ENCODE measurements around the gene STK33. TPM values are rescaled to one million over a fixed set of nuclear protein-coding genes. Genes with fewer than 3 reads are reported as not detected.

STK33 gene
- total RNA-seq, 1 donor from 2014 or later = 11.5 TPM

- TF ChIP-seq CTCF (IDR thresholded peaks at IDR 0.05) (no peak), POLR2A (IDR thresholded peaks at IDR 0.05) (no peak), POLR2AphosphoS5 (IDR thresholded peaks at IDR 0.05; ENCODE audit: insufficient read depth in 1 of 2, low read depth in 1 of 2) (no peak)
- Histone ChIP-seq H3K36me3 (no peaks in the 10 kb centered on the region), H3K4me1 (peaks cover 11% of the 10 kb centered on the region), H3K4me3 (no peak overlapping the region), H3K9me3 (no peaks in the 10 kb centered on the region), H3K27me3 (no peaks in the 10 kb centered on the region), H3K27ac (no peak overlapping the region)
- intact Hi-C loops (cut with DNase I) = no loop called here
- DNase-seq (ENCODE audit: extremely low spot score in 2 of 2) = no peak
Measured at GRCh38 chr11:8390851-8391612, 203.0 kb downstream of the STK33 start.

- Histone ChIP-seq H3K9me3 (no peaks in the 10 kb centered on the region), H3K27me3 (no peaks in the 10 kb centered on the region), H3K4me1 (peaks cover 11% of the 10 kb centered on the region), H3K4me3 (peak overlapping the region in 1 of 2 donors; percentile 7), H3K27ac (no peak overlapping the region), H3K36me3 (no peaks in the 10 kb centered on the region)
- TF ChIP-seq POLR2A (IDR thresholded peaks at IDR 0.05) (no peak), CTCF (IDR thresholded peaks at IDR 0.05) (no peak), POLR2AphosphoS5 (IDR thresholded peaks at IDR 0.05; ENCODE audit: insufficient read depth in 1 of 2, low read depth in 1 of 2) (no peak)
- intact Hi-C loops (cut with DNase I) = no loop called here
- no peak for DNase-seq (ENCODE audit: extremely low spot score in 2 of 2)
Measured at GRCh38 chr11:8389029-8389996, 204.7 kb downstream of the STK33 start.

GRCh38 chr11:8387693-8388092 lies 206.3 kb downstream of the STK33 start:
- no peaks in the 10 kb centered on the region for H3K9me3 ChIP-seq
- peaks cover 11% of the 10 kb centered on the region for H3K4me1 ChIP-seq
- H3K36me3 ChIP-seq = no peaks in the 10 kb centered on the region
- no peak overlapping the region for H3K4me3 ChIP-seq
- TF ChIP-seq POLR2AphosphoS5 (IDR thresholded peaks at IDR 0.05; ENCODE audit: insufficient read depth in 1 of 2, low read depth in 1 of 2) = no peak
- TF ChIP-seq POLR2A (IDR thresholded peaks at IDR 0.05) = no peak
- TF ChIP-seq CTCF (IDR thresholded peaks at IDR 0.05) = no peak
- H3K27me3 ChIP-seq = no peaks in the 10 kb centered on the region
- intact Hi-C loops (cut with DNase I) = no loop called here
- H3K27ac ChIP-seq = no peak overlapping the region
- no peak for DNase-seq (ENCODE audit: extremely low spot score in 2 of 2)

- Histone ChIP-seq H3K27ac (no peak overlapping the region), H3K4me3 (no peak overlapping the region), H3K36me3 (no peaks in the 10 kb centered on the region), H3K4me1 (peaks cover 11% of the 10 kb centered on the region), H3K27me3 (no peaks in the 10 kb centered on the region), H3K9me3 (no peaks in the 10 kb centered on the region)
- DNase-seq (ENCODE audit: extremely low spot score in 2 of 2) = no peak
- intact Hi-C loops (cut with DNase I) = no loop called here
- TF ChIP-seq POLR2A (IDR thresholded peaks at IDR 0.05) (no peak), POLR2AphosphoS5 (IDR thresholded peaks at IDR 0.05; ENCODE audit: insufficient read depth in 1 of 2, low read depth in 1 of 2) (no peak), CTCF (IDR thresholded peaks at IDR 0.05) (no peak)
Measured at GRCh38 chr11:8387141-8387540, 206.9 kb downstream of the STK33 start.

Data from vagina (tissue), 2 donors.